Erythroblast (primary cell): ENCODE measurements around the gene PSMD11.

ENCODE experiments used
- GATA1 ChIP-seq: IDR thresholded peaks from 2 replicates; pipeline ENCODE4 v1.6.1; 2011; ENCODE audit warnings: low read depth, mild to moderate bottlenecking, control low read depth, low read length, moderate library complexity
- POLR2A ChIP-seq: IDR thresholded peaks from 2 replicates; pipeline ENCODE4 v1.6.1; 2011; ENCODE audit warnings: mild to moderate bottlenecking, low read length

GRCh38 chr17:32461853-32462617 is 17.7 kb downstream of the PSMD11 start:
- TF ChIP-seq GATA1 (no peak), POLR2A (no peak)
